GM19193 (cell line): Measurements from ENCODE around the gene CNTN5.

ENCODE experiments used
- POLR2A ChIP-seq: IDR thresholded peaks from 4 replicates; pipeline ENCODE4 v1.6.1; 2011; ENCODE audit not compliant: insufficient read depth, insufficient read length; ENCODE audit errors: extremely low read depth

Gene CNTN5

DNA sequence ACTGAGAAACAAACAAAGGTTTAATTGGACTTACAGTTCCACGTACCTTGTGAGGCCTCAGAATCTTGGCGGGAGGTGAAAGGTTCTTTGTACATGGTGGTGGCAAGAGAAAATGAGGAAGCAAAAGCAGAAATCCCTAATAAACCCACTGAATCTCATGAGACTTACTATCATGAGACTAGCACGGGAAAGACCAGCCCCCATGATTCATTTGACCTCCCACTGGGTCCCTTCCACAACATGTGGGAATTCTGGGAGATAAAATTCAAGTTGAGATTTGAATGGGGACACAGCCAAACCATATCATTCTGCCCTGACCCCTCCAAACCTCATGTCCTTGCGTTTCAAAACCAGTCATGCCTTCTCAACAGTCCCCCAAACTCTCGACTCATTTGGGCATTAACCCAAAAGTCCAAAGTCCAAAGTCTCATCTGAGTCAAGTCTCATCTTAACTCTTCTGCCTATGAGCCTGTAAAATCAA, 617.4 kb downstream of the CNTN5 start:
- TF ChIP-seq POLR2A = no peak

DNA sequence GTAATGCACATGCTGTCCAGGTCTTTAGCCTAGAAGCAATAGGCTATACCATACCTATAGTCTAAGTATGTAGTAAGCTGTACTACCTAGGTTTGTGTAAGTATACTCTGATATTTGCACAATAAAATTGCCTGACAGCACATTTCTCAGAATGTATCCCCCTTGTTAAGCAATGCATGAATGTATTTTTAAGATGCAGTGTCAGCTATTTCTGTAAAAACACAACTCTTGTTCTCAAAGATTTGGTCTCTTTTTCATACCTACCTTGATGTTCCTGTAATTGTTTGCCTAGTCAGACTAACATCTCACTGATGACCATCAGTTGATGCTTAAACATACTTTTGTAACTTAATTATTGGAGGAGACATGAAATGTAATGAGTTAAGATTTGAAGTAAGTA, 619.9 kb downstream of the CNTN5 start:
- no peak for TF ChIP-seq POLR2A

DNA sequence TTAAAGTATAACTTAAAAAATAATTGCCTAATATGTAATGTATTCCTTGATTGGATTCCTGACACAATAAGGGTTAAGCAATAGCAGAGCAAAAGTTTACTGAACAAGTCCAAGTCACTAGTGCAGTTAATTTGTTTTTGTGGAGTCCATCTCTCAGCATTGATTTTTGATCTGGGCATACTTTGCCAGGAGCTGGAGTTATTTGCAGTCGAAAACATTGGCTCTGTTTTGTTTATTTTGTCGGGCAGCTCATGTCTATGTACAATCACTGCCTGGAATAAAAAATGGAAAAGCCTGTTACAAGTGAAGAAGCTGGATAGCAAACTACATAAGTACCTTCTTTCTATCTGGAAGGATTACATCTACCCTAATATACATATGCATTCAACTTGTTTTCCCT, 625.2 kb downstream of the CNTN5 start:
- TF ChIP-seq POLR2A = no peak

DNA sequence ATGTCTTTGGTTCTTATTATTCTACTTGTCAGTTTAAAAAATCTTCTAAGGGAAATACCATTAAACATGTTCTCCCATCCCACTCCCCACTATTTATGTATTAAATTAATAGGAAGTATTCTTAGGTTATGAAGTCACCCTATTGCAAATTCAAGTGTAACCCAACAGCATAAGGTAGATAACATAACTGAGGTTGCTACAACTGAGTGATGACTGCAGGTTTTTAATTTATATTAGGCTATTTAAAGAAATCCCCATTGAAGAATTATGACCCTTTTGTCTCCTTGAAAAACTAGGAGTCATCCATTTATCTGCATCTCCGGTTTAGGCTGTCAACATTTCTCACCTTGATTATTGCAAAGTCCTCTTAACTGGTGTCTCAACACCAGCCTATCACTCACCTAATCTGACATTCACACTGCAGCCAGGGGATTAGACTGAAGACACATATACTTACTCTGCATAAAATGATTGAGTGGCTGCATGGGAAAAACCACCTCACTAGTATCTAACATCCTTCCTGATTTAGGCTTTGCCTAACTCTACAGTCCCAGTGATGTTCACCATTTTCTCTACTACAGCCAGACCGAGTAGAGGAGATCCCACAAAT, 649.4 kb downstream of the CNTN5 start:
- no peak for TF ChIP-seq POLR2A

DNA sequence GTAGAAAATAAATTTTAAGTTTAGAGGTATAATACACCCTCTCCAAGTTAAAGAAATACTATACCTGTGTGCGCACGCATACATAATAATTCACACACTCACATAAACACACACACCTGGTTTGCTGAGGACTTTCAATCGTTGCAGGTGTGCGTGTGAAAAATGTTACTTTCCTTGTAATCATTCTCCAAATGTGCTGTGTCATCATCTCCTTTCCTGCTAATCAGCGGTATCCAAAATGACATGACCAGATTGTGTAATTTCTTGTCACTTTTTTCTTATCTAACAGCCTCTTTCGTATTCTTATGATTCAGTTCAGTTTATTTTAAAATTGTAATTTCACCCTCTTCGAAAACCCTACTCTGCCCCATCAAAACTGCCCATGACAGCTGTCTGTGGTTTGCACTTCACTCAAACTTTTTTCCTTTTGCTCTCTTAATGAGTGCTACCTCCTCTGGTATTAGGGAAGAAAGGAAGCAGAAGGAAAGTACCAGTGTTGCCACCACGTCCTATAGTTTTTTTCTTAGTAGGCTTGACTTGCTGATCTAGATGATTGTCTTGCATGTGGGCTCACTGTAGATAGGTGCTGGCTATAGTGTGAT, 651.2 kb downstream of the CNTN5 start:
- no peak for TF ChIP-seq POLR2A

DNA sequence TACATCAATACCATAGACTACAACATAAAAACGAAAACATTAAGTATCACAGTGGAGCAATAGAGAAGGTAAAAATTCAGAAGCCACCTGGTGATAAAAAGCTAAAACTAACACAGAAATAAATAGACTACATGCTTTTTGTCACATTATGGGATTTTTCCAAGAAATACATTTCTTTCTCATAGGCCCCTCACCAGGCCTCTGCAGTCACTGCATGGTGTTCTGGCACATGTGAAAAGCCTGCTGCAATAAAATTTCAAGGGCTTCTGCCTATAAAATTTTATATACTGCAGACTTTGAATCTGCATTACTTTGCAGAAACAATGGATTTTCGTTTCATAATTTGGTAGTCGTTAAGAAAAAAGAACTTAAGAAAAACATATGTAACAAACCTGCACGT, 655.5 kb downstream of the CNTN5 start:
- TF ChIP-seq POLR2A = no peak

DNA sequence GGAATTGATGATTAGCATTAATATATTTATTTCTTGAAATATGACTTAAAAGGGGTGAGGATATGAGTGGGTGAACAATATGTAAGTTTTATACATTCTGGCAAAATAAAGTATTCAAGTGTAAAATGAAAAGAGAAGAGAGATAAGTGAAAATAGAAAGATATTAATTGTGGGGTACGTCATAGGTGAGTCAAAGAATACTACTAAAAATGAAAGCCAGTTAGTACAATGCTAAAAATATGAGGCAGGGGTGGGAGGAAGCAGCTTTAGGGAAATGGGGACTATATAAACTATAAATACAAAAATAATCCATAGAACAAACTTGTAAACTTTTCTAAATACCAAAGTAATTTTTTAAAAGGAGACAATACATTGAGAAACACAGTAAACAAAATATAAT, 661.4 kb downstream of the CNTN5 start:
- no peak for TF ChIP-seq POLR2A

DNA sequence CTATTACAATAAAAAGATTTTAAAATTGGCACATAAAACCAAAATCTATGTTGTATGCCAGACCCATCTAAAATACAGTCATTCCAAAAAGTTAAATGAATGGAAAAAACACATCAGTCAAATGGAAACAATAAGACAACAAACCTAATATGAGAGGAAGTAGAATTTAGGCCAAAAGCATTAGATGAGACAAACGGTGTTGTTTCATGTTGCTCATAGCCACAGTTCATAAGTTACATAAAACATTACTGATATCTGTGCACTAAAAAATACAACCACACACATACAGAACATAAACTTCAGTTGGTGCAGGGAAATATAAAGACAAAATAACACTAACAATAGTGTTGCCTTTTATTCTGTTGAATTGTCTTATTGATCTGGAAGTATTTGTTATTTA, 661.9 kb downstream of the CNTN5 start:
- TF ChIP-seq POLR2A = no peak

DNA sequence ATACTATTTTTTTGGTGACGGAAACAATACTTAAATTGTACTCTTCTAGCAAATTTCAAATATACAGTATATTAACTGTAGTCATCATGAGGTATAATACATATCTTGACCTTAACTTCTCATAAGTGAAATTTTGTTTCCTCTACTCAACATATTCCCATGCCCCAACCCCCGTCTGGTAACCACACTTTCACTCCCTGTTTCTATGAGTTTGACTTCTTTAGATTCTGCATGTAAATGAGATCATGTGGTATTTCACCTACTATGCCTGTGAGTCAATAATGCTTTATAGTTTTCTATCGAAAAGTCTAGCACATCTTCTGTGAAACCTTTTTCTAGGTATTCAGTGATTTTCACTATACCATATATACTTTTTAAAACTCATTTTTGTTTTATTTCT, 663.2 kb downstream of the CNTN5 start:
- TF ChIP-seq POLR2A = no peak

DNA sequence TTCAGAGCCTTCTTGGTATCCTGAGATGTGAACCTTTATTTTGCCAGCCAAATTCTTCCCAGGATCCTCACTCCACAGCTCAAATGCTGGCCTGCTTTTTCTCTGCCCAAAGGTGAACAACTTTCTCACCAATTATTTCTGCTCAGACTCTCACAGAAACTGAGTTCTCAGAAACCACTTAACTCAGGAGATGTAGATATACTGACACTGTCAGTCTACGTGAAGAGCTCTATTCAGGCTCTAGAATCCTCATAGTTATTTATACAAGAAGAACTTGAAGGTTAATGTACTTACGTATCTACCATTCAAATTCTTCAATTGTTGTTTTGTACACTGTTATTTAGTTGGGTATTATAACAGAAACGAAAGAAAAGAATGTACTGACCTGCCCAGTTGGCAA, 666.1 kb downstream of the CNTN5 start:
- TF ChIP-seq POLR2A = no peak

DNA sequence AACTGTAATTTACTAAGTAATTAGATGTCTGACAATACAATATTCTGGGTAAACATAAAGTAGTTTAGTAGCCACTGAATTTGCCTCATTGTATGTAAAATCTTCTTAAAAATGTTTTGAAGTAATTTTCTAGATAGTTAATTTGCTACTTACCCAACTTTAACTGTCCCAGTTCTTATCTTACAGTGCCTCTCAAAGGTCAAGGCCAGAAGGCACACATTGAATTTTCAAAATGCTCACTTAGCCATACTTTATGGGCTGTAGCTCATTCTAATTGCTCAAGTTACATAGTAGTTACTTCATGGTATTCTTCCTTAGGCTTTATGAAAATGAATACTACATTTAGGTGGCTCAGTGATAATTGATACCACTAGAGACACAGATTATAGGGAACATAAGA, 666.6 kb downstream of the CNTN5 start:
- no peak for TF ChIP-seq POLR2A

DNA sequence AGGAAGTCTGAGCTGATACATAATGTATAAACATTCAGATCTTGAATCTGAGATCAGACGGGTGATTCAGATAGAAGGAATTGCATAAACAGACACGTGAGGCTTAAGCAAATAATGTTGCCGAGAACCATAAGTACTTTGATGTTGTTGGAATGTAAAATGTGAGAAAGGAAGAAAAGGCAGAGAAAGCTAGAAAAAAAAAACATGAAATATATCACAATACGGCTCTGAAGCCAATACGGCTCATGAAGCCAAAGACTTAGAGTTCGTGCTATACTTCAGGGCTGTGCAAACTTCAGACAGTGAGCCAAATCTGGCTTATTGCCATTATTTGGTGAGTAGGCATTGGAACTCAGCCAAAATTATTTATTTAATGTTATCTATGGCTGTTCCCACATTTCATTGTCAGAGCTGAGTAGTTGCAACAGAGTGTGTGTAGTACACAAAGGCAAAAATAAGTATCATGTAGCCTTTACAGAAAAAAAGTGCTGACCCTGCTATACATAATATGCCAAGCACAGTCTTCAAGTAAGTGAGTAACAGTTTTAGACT, 673.3 kb downstream of the CNTN5 start:
- no peak for TF ChIP-seq POLR2A

DNA sequence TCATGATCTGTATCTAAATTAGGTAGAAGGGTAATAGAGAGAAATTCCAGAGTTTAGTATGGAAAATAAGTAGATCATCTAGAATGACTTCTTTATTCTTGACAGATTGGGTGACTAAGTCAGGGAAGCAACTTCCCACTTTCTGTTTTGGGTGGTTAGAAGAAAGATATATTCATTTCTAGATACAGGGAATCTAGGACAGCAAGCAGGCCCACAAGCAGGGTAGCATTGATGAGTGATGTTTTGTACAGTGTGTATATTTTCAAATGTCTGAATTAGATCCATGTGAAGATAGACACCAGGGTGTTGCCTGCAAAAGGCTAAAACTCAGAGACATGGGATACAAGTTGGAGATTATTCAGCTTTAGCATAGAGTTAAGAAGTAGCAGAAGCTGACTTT, 674.4 kb downstream of the CNTN5 start:
- TF ChIP-seq POLR2A = no peak

DNA sequence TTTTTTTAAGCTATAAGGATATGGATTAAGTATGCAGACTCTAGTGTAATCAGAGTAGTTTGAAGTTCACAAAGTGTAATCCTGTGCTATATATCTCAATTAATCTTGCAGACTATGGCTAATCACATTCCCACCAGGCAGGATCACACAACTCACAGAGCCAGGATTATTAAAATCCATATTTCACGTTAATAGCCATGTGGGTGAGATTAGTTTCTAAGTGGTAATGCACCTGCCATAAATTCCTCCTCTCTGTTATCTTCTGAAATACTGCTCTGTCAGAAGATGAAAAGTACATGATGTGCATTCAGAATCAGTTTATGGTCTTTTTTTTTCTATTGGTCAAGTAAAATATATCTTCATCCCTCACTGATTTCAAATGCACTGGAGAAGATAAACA, 686.1 kb downstream of the CNTN5 start:
- TF ChIP-seq POLR2A = no peak

DNA sequence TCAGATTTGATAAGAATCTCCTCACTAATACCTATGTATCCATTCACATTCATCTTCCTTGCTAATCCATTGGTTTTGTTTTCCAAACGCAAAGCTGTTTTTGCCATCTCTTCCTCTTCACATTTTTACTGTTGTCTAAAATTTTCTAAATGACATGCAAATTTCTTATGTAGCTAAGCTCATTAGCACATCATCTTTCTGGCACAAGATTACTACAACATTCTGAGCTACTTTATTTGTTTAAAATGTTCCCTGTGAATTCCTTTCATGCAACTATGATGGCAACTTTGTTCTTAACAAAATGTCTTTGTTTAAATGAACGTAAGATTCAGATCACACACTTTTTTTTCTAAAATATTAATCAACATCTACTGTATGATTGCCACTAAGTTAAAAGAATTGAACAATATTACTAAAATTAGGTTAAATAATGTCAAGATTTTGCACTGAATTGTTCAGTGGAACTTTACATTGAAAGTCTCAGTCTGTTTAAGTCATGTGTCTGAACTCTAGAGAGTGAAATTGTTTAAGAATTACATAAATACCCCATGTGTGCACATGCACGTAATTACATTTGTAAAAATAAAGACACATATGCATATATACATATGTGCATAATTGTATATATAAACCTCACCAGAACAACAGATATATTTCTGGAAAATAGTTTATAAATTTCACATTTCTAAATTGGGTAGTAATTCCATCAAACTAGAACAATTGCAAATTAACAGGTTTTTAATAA, 688.4 kb downstream of the CNTN5 start:
- TF ChIP-seq POLR2A = no peak

DNA sequence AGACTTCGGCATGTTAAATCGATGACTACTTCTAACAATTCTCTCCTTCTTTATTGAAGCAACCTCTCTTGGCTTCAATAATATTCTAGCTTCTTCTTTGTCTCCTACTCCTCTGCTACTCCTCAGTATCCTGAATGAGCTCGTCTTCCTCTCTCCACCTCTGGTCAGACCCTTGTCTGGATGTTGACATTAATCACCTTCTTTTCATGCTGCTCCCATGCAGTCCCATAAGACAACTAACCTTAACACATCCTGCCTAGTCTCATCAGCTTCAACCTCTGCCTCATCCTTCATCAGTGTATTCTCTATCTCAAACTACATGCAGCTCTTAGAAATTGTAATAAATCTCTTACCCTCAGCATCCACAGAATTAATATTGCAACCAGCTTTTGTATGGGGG, 695.6 kb downstream of the CNTN5 start:
- no peak for TF ChIP-seq POLR2A
